Measurements from ENCODE around the gene NDUFB10.

The NDUFB10 gene

DNA sequence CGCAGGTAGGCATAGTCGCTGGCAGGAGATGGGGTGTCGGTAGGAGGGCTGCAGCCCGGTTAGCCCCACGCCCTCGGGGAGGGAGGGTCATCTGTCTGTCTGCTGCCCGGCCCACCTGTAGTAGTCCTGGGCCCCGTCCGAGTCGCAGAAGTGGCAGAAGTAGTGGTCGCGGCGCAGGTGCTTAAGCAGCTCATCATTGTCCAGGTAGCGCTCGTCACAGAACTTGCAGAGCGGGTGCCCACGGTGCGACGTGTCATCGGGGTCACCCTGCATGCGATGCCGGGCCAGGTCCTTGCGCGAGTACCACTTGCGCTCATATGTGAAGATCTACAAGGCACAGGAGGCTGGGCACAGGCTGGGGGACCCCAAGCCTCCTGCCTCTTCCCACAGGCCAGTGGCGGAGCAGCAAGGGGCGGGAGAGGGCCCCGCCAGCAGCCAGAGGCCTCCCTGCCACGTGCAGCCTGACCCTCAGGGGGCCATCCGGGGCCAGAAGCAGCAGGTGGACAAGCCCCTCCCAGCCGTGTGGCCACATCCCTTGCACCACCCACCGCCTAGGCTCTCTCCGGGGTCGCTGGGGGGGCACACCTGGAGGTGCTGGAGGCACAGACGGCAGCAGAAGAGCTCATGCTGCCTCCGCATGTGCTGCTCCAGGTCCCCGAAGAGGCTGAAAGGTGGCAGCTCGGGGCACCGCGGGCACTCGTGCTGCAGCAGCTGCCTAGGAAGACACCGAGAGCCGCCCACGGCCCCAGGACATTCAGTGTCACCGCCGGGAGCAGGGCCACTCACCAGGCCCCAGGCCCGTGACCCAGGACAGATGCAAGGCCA, 43.3 kb downstream of the NDUFB10 start:
- no peaks in the 10 kb centered on the region for H3K27me3 ChIP-seq (ENCODE audit: insufficient read depth, poor library complexity, severe bottlenecking)
- H3K27ac ChIP-seq (replicated peaks) = no peak overlapping the region
- TF ChIP-seq, protein P1, sequence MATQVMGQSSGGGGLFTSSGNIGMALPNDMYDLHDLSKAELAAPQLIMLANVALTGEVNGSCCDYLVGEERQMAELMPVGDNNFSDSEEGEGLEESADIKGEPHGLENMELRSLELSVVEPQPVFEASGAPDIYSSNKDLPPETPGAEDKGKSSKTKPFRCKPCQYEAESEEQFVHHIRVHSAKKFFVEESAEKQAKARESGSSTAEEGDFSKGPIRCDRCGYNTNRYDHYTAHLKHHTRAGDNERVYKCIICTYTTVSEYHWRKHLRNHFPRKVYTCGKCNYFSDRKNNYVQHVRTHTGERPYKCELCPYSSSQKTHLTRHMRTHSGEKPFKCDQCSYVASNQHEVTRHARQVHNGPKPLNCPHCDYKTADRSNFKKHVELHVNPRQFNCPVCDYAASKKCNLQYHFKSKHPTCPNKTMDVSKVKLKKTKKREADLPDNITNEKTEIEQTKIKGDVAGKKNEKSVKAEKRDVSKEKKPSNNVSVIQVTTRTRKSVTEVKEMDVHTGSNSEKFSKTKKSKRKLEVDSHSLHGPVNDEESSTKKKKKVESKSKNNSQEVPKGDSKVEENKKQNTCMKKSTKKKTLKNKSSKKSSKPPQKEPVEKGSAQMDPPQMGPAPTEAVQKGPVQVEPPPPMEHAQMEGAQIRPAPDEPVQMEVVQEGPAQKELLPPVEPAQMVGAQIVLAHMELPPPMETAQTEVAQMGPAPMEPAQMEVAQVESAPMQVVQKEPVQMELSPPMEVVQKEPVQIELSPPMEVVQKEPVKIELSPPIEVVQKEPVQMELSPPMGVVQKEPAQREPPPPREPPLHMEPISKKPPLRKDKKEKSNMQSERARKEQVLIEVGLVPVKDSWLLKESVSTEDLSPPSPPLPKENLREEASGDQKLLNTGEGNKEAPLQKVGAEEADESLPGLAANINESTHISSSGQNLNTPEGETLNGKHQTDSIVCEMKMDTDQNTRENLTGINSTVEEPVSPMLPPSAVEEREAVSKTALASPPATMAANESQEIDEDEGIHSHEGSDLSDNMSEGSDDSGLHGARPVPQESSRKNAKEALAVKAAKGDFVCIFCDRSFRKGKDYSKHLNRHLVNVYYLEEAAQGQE (IDR thresholded peaks at IDR 0.05; ENCODE audit: insufficient replicate concordance, low read depth) = no peak
- 0 out of 2 replicates have a peak, but pooled peaks have one; percentile 12 for TF ChIP-seq POLR2AphosphoS5 (IDR thresholded peaks at IDR 0.05; ENCODE audit: low read depth)
- H3K4me3 ChIP-seq (replicated peaks; ENCODE audit: insufficient read depth, low read length) = no peak overlapping the region
- DNase-seq (ENCODE audit: low read depth in 1 of 2, low spot score in 1 of 2) = no peak

DNA sequence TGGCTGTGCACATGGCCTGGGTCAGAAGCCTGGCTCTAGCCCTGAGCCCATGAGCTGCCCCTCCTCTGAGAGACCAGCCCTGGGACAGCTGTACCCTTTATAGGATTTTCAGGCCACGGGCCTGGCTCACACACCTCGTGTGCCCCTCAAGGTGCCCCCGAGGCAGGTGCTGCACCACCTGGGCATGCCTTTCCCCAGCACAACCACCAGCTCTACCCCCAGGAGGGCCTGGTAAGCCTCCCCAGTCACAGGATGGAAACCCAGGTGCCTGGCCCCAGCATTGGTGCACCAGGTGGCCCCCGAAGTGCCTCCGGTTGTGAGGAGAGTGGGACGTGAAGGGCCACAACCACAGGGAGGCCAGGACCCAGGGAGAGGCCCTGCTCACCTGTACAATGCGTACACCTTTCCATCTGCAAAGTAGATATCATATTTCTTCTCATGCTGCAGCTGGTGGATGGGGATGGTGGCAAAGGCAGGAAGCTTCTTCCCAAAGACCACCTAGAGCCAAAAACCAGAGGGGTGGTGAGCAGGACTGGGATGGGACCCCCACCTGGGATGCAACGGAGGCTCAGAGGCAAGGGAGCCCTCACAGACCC, 44.0 kb downstream of the NDUFB10 start:
- TF ChIP-seq GABPA (IDR thresholded peaks at IDR 0.05; ENCODE audit: low read depth) (no peak), SPI1 (IDR thresholded peaks at IDR 0.05; ENCODE audit: borderline replicate concordance, low read depth) (no peak), POLR2AphosphoS5 (IDR thresholded peaks at IDR 0.05; ENCODE audit: low read depth) (no peak)
- TF ChIP-seq, protein P2, sequence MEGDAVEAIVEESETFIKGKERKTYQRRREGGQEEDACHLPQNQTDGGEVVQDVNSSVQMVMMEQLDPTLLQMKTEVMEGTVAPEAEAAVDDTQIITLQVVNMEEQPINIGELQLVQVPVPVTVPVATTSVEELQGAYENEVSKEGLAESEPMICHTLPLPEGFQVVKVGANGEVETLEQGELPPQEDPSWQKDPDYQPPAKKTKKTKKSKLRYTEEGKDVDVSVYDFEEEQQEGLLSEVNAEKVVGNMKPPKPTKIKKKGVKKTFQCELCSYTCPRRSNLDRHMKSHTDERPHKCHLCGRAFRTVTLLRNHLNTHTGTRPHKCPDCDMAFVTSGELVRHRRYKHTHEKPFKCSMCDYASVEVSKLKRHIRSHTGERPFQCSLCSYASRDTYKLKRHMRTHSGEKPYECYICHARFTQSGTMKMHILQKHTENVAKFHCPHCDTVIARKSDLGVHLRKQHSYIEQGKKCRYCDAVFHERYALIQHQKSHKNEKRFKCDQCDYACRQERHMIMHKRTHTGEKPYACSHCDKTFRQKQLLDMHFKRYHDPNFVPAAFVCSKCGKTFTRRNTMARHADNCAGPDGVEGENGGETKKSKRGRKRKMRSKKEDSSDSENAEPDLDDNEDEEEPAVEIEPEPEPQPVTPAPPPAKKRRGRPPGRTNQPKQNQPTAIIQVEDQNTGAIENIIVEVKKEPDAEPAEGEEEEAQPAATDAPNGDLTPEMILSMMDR (IDR thresholded peaks at IDR 0.05; ENCODE audit: insufficient read depth, low read length) = no peak
- TF ChIP-seq, protein P1 (IDR thresholded peaks at IDR 0.05; ENCODE audit: insufficient replicate concordance, low read depth) = no peak
- Histone ChIP-seq H3K27me3 (ENCODE audit: insufficient read depth, poor library complexity, severe bottlenecking) (no peaks in the 10 kb centered on the region), H3K27ac (replicated peaks) (no peak overlapping the region), H3K4me3 (replicated peaks; ENCODE audit: insufficient read depth, low read length) (no peak overlapping the region)
- no peak for DNase-seq (ENCODE audit: low read depth in 1 of 2, low spot score in 1 of 2)

DNA sequence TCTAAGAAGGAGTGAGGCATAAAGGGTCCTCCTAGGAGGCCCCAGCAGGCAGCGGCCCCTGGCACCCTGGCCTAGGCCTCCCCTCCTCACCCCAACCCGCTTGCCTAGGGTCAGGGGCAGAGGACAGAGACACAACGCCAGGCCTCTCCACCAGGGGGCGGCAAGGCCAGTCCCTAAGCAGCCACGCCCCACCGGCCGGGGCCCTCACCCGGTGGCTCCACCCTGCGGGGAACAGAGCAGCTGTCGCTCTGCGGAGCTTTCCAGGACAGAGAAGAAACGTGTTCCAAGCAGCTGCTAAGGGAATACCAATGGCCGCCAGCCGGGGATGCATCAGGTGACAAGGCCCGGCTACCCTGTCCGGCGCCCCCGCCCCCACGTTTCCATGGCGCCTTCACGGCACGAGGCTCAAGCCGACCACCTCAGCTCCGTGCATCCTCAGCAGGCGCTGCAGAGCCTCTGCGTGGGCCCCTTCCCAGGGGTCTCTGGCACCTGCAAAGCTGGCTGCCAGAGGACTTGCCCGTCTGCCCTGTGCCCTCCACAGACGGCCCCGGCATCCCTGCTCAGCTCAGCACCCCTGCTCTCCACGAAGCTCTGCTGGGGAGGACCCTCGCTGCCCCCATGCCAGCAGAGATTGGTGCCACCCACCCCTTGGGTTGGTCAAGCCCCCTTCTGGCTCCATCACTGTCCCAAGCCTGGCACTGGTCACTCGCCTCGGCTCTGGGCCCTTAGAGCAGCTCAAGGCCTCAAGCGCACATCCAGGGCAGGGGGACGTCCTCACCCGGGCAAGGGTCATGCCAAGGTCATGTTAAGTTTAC, 44.7 kb downstream of the NDUFB10 start:
- TF ChIP-seq, protein P2 (IDR thresholded peaks at IDR 0.05; ENCODE audit: insufficient read depth, low read length) = peak; percentile 93
- no peak for TF ChIP-seq SPI1 (IDR thresholded peaks at IDR 0.05; ENCODE audit: borderline replicate concordance, low read depth)
- H3K27me3 ChIP-seq (ENCODE audit: insufficient read depth, poor library complexity, severe bottlenecking) = no peaks in the 10 kb centered on the region
- peak; percentile 82 to 93 for DNase-seq (ENCODE audit: low read depth in 1 of 2, low spot score in 1 of 2)
- no peak overlapping the region for H3K27ac ChIP-seq (replicated peaks)
- no peak overlapping the region for H3K4me3 ChIP-seq (replicated peaks; ENCODE audit: insufficient read depth, low read length)
